ENCODE results near the gene WDR75. TPM values are rescaled to one million over a fixed set of nuclear protein-coding genes. Genes with fewer than 3 reads are reported as not detected.
A peak's percentile ranks its signal among the peaks of the same experiment; 100 is the strongest.

The WDR75 gene
- total and polyA plus RNA-seq, 2 of the 13 experiments (the other 11 are each of a cell fraction or from before 2014, with no cell fraction given) = 63.0 to 74.1 TPM

- no peak for TF ChIP-seq ZBTB40 (IDR thresholded peaks at IDR 0.05)
- no peak for TF ChIP-seq ZBTB40 (CRISPR knock-in tag; IDR thresholded peaks at IDR 0.05)
- peak; percentile 48; the same call in 1 of the 2 replicates for TF ChIP-seq TSC22D2 (CRISPR knock-in tag; IDR thresholded peaks at IDR 0.05; ENCODE audit: borderline replicate concordance)
- TF ChIP-seq, protein P1, sequence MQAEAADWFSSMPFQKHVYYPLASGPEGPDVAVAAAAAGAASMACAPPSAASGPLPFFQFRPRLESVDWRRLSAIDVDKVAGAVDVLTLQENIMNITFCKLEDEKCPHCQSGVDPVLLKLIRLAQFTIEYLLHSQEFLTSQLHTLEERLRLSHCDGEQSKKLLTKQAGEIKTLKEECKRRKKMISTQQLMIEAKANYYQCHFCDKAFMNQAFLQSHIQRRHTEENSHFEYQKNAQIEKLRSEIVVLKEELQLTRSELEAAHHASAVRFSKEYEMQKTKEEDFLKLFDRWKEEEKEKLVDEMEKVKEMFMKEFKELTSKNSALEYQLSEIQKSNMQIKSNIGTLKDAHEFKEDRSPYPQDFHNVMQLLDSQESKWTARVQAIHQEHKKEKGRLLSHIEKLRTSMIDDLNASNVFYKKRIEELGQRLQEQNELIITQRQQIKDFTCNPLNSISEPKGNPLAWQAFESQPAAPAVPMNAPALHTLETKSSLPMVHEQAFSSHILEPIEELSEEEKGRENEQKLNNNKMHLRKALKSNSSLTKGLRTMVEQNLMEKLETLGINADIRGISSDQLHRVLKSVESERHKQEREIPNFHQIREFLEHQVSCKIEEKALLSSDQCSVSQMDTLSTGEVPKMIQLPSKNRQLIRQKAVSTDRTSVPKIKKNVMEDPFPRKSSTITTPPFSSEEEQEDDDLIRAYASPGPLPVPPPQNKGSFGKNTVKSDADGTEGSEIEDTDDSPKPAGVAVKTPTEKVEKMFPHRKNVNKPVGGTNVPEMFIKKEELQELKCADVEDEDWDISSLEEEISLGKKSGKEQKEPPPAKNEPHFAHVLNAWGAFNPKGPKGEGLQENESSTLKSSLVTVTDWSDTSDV (CRISPR knock-in tag; IDR thresholded peaks at IDR 0.05) = no peak
- no peak for TF ChIP-seq SMAD9 (CRISPR knock-in tag; IDR thresholded peaks at IDR 0.05)
- TF ChIP-seq HNF1A (IDR thresholded peaks at IDR 0.05; ENCODE audit: low read depth) = no peak
- TF ChIP-seq HNF1A (CRISPR knock-in tag; IDR thresholded peaks at IDR 0.05; ENCODE audit: borderline replicate concordance) = no peak
- TF ChIP-seq PPARG (CRISPR knock-in tag; conservative IDR thresholded peaks at IDR 0.05) = no peak
- no peak for TF ChIP-seq FOXM1 (CRISPR knock-in tag; IDR thresholded peaks at IDR 0.05)
- no peak for TF ChIP-seq ZSCAN31 (CRISPR knock-in tag; IDR thresholded peaks at IDR 0.05; ENCODE audit: low read depth)
- TF ChIP-seq, protein P2, sequence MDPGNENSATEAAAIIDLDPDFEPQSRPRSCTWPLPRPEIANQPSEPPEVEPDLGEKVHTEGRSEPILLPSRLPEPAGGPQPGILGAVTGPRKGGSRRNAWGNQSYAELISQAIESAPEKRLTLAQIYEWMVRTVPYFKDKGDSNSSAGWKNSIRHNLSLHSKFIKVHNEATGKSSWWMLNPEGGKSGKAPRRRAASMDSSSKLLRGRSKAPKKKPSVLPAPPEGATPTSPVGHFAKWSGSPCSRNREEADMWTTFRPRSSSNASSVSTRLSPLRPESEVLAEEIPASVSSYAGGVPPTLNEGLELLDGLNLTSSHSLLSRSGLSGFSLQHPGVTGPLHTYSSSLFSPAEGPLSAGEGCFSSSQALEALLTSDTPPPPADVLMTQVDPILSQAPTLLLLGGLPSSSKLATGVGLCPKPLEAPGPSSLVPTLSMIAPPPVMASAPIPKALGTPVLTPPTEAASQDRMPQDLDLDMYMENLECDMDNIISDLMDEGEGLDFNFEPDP (CRISPR knock-in tag; conservative IDR thresholded peaks at IDR 0.05) = no peak
Measured at GRCh38 chr2:189522435-189523151, 81.3 kb downstream of the WDR75 start (continued).
